B cell (primary cell): ENCODE measurements around the gene CDK11A. TPM values are rescaled to one million over a fixed set of nuclear protein-coding genes. Genes with fewer than 3 reads are reported as not detected.

Experiments used
- ATAC-seq: fragments of 200-7000 bp; cut with Tn5 transposase; one replicate; pipeline ENCODE4 v1.10.0; 2021; ENCODE audit warnings: low read depth, mild to moderate bottlenecking, moderate number of reproducible peaks, moderate library complexity
- CTCF ChIA-PET: fragments of 350-600 bp; sonication (Branson Sonifier 250); formaldehyde crosslinking; loops from one replicate; lab custom pipeline; 2021; ENCODE audit warnings: antibody characterized with exemption, inconsistent platforms; lab: Charles Lee
- POLR2A ChIA-PET: fragments of 350-600 bp; sonication (Branson Sonifier 250); formaldehyde crosslinking; loops from one replicate; lab custom pipeline; 2021; ENCODE audit warnings: antibody characterized with exemption; lab: Charles Lee
- DNase-seq: peaks from one replicate; pipeline ENCODE4 v3.0.0; 2013
- H2AFZ ChIP-seq: 2 replicates; pipeline ENCODE4 v1.6.1; 2012; ENCODE audit warnings: mild to moderate bottlenecking, low read depth, low read length; ENCODE audit not compliant: insufficient read depth, poor library complexity, severe bottlenecking
- H3K27ac ChIP-seq, 2 donors: 1 replicate in 1 of 2; 2 replicates in 1 of 2; pipeline ENCODE4 v1.5.1; 2012 to 2013; ENCODE audit warnings: low read length in 2 of 2, mild to moderate bottlenecking in 2 of 2, moderate library complexity in 1 of 2
- H3K27me3 ChIP-seq, 4 experiments: fragments of 200-600 bp in 1 of 4; sonication (generic) in 1 of 4; replicated peaks in 1 of 4; 1 replicate in 2 of 4; 2 replicates in 2 of 4; pipeline versions ENCODE4 v1.6.1 to v1.7.0; 2013 to 2016; ENCODE audit warnings: low read length in 3 of 4, mild to moderate bottlenecking in 2 of 4, mixed read lengths in 1 of 4, moderate library complexity in 1 of 4; ENCODE audit not compliant: insufficient read depth in 4 of 4, control insufficient read depth in 3 of 4; ENCODE audit errors: control extremely low read depth in 1 of 4
- H3K36me3 ChIP-seq, 2 experiments: replicated peaks in 1 of 2; 1 replicate in 1 of 2; 2 replicates in 1 of 2; pipeline versions ENCODE4 v1.6.1 to v1.7.1; 2013; ENCODE audit warnings: low read length in 1 of 2; ENCODE audit not compliant: insufficient read depth in 2 of 2, control insufficient read depth in 1 of 2; ENCODE audit errors: control extremely low read depth in 1 of 2, extremely low read depth in 1 of 2
- H3K4me1 ChIP-seq, 2 donors: fragments of 200-600 bp in 1 of 2; sonication (generic) in 1 of 2; 1 replicate in 1 of 2; 2 replicates in 1 of 2; pipeline versions ENCODE4 v1.5.1 to v1.6.1; 2013 to 2017; ENCODE audit warnings: low read length in 2 of 2; ENCODE audit not compliant: control insufficient read depth in 2 of 2, insufficient read depth in 2 of 2
- H3K4me2 ChIP-seq: replicated peaks from 2 replicates; pipeline ENCODE3; 2012; ENCODE audit warnings: mild to moderate bottlenecking, low read depth, low read length; ENCODE audit not compliant: poor library complexity, severe bottlenecking
- H3K4me3 ChIP-seq, 5 experiments: fragments of 200-600 bp in 1 of 5; sonication (generic) in 1 of 5; 1 replicate in 3 of 5; 2 replicates in 2 of 5; pipeline versions ENCODE4 v1.5.1 to v1.7.0; 2011 to 2016; ENCODE audit warnings: low read length in 4 of 5, mild to moderate bottlenecking in 4 of 5, low read depth in 2 of 5, control low read depth in 1 of 5, moderate library complexity in 1 of 5; ENCODE audit not compliant: insufficient read depth in 1 of 5; ENCODE audit errors: control extremely low read depth in 1 of 5, extremely low read depth in 1 of 5
- H3K79me2 ChIP-seq: fragments of 200-600 bp; sonication (generic); one replicate; pipeline ENCODE4 v1.6.0; 2016; ENCODE audit warnings: low read length; ENCODE audit not compliant: control insufficient read depth, insufficient read depth
- H3K9ac ChIP-seq: fragments of 200-600 bp; sonication (generic); 2 replicates; pipeline ENCODE4 v1.6.1; 2017; ENCODE audit warnings: mild to moderate bottlenecking, low read length, moderate library complexity
- H3K9me3 ChIP-seq, 3 donors: one replicate each; pipeline versions ENCODE4 v1.6.1 to v1.7.1; 2013; ENCODE audit warnings: low read length in 2 of 3; ENCODE audit not compliant: control insufficient read depth in 2 of 3, insufficient read depth in 1 of 3; ENCODE audit errors: control extremely low read depth in 1 of 3
- H4K20me1 ChIP-seq: 2 replicates; pipeline ENCODE4 v1.6.0; 2012; ENCODE audit warnings: mild to moderate bottlenecking, low read length; ENCODE audit not compliant: insufficient read depth, control insufficient read depth, poor library complexity, severe bottlenecking
- H3K27ac Mint-ChIP-seq: one replicate; pipeline ENCODE4 v1.8.0; 2021; ENCODE audit warnings: mixed read lengths
- H3K27me3 Mint-ChIP-seq: one replicate; pipeline ENCODE4 v1.8.0; 2021; ENCODE audit warnings: mixed read lengths
- H3K4me1 Mint-ChIP-seq: one replicate; pipeline ENCODE4 v1.8.0; 2021; ENCODE audit warnings: mixed read lengths
- H3K4me3 Mint-ChIP-seq: one replicate; pipeline ENCODE4 v1.8.0; 2021; ENCODE audit warnings: mixed read lengths
- H3K9me3 Mint-ChIP-seq: one replicate; pipeline ENCODE4 v1.8.0; 2022; ENCODE audit warnings: mixed read lengths; ENCODE audit not compliant: insufficient read depth
- CTCF ChIP-seq: fragments of 200-600 bp; IDR thresholded peaks from one replicate; pipeline ENCODE4 v1.8.0; 2022; ENCODE audit warnings: antibody characterized with exemption, mild to moderate bottlenecking
- EZH2 ChIP-seq: IDR thresholded peaks from 2 replicates; pipeline ENCODE4 v1.6.1; 2012; ENCODE audit warnings: borderline replicate concordance, low read depth, mild to moderate bottlenecking, moderate library complexity, low read length; ENCODE audit not compliant: insufficient read depth, poor library complexity, severe bottlenecking
- WGBS: methylation state at CpG from one replicate; pipeline ENCODE4 v1.1.5; 2013; ENCODE audit warnings: missing lambda C conversion rate; ENCODE audit not compliant: insufficient coverage; 5-methylcytosine and 5-hydroxymethylcytosine counted together
- intact Hi-C: fragments of 100-400 bp; cut with micrococcal nuclease; formaldehyde crosslinking; loops from one replicate; pipeline ENCODE4 v1.10.0; 2022
- polyA plus RNA-seq: library from polyadenylated mRNA; depleted of rRNA; stranded (reverse); fragments of >200 nt; gene quantifications from 2 replicates; pipeline ENCODE4 v1.2.3, GENCODE V29; 2012
- total RNA-seq, 2 donors: library from RNA; stranded (reverse); fragments of 120-200 nt in 1 of 2; gene quantifications; 1 replicate in 1 of 2; 2 replicates in 1 of 2; pipeline versions ENCODE4 v1.2.3 to v1.2.4, GENCODE V29; 2013 to 2022

CDK11A gene
- total and polyA plus RNA-seq, 2 donors (not counting 1 experiment from before 2014, with no cell fraction given) = 82.1 to 138 TPM

GRCh38 chr1:1752636-1753606, 28.8 kb upstream of the CDK11A start:
- H3K4me3 Mint-ChIP-seq = no peak overlapping the region
- intact Hi-C loops = no loop called here
- DNase-seq = no peak
- TF ChIP-seq CTCF = no peak
- no peak for TF ChIP-seq EZH2
- ChIA-PET POLR2A (no interaction called here), CTCF (interaction anchor here (0.7 kb wide), 1 partner anchor 161 kb away, joined by 3 read pairs; no protein-coding TSS in a partner anchor)
- Histone ChIP-seq H4K20me1 (peaks cover 27% of the 10 kb centered on the region), H3K4me3 (no peak overlapping the region), H2AFZ (no peak overlapping the region), H3K9me3 (no peaks in the 10 kb centered on the region), H3K27me3 (no peaks in the 10 kb centered on the region), H3K4me2 (no peak overlapping the region), H3K4me1 (no peaks in the 10 kb centered on the region), H3K27ac (no peak overlapping the region), H3K9ac (no peak overlapping the region), H3K36me3 (peaks cover 0 to 49% of the 10 kb centered on the region in 2 experiments), H3K79me2 (peaks cover 35% of the 10 kb centered on the region)
- no peak for ATAC-seq
- no peaks in the 10 kb centered on the region for H3K9me3 Mint-ChIP-seq
- WGBS = 92% methylated on average over 27 of the region's 37 CpGs
- H3K27me3 Mint-ChIP-seq = no peaks in the 10 kb centered on the region
- H3K4me1 Mint-ChIP-seq = peaks cover 5% of the 10 kb centered on the region
- H3K27ac Mint-ChIP-seq = no peak overlapping the region

- ATAC-seq (no peak), DNase-seq (no peak)
- Mint-ChIP-seq H3K27me3 (no peaks in the 10 kb centered on the region), H3K9me3 (no peaks in the 10 kb centered on the region), H3K4me3 (no peak overlapping the region), H3K4me1 (peaks cover 5% of the 10 kb centered on the region), H3K27ac (no peak overlapping the region)
- Histone ChIP-seq H3K9ac (no peak overlapping the region), H3K4me3 (no peak overlapping the region), H3K27me3 (no peaks in the 10 kb centered on the region), H3K4me1 (no peaks in the 10 kb centered on the region), H2AFZ (no peak overlapping the region), H3K27ac (no peak overlapping the region), H3K36me3 (peaks cover 0 to 42% of the 10 kb centered on the region in 2 experiments), H4K20me1 (peaks cover 20% of the 10 kb centered on the region), H3K4me2 (no peak overlapping the region), H3K9me3 (no peaks in the 10 kb centered on the region), H3K79me2 (peaks cover 28% of the 10 kb centered on the region)
- 95% methylated on average over 11 of the region's 11 CpGs for WGBS
- TF ChIP-seq EZH2 = no peak
- TF ChIP-seq CTCF = no peak
- POLR2A ChIA-PET = no interaction called here
- CTCF ChIA-PET = interaction anchor here (0.7 kb wide), 1 partner anchor 162 kb away, joined by 3 read pairs; no protein-coding TSS in a partner anchor
- intact Hi-C loops = no loop called here
Observed at GRCh38 chr1:1752190-1752589, 28.0 kb upstream of the CDK11A start.
